WERI-Rb-1 (cell line): ENCODE data around the gene ZNF148.

Source experiments
- DNase-seq: peaks from one replicate; pipeline ENCODE4 v3.0.0-alpha.2; 2020
- H3K27ac ChIP-seq: fragments of 250-450 bp; sonication (Bioruptor Pico); 2 replicates; pipeline ENCODE4 v1.5.1; 2020; ENCODE audit warnings: mild to moderate bottlenecking, moderate library complexity
- H3K27me3 ChIP-seq: fragments of 250-450 bp; sonication (Bioruptor Pico); 2 replicates; pipeline ENCODE4 v1.5.1; 2021; ENCODE audit warnings: mild to moderate bottlenecking, low read depth, moderate library complexity; ENCODE audit not compliant: insufficient read depth, severe bottlenecking
- H3K36me3 ChIP-seq: fragments of 250-450 bp; sonication (Bioruptor Pico); 2 replicates; pipeline ENCODE4 v1.5.1; 2020; ENCODE audit warnings: mild to moderate bottlenecking, moderate library complexity
- H3K4me3 ChIP-seq: 2 replicates; pipeline ENCODE4 v1.5.1; 2011; ENCODE audit warnings: low read depth, mild to moderate bottlenecking, control low read depth, low read length
- H3K9me3 ChIP-seq: fragments of 250-450 bp; sonication (Bioruptor Pico); 2 replicates; pipeline ENCODE4 v1.5.1; 2021; ENCODE audit warnings: mild to moderate bottlenecking, moderate library complexity; ENCODE audit not compliant: severe bottlenecking
- CTCF ChIP-seq: IDR thresholded peaks from 2 replicates; pipeline ENCODE4 v1.5.1; 2011; ENCODE audit warnings: low read depth, mild to moderate bottlenecking, control low read depth, inconsistent platforms, low read length

Gene ZNF148

GRCh38 chr3:125382298-125382697 is 7.2 kb upstream of the ZNF148 start:
- no peaks in the 10 kb centered on the region for H3K36me3 ChIP-seq
- no peak for DNase-seq
- H3K27ac ChIP-seq = no peak overlapping the region
- no peak for TF ChIP-seq CTCF
- H3K4me3 ChIP-seq = no peak overlapping the region
- H3K9me3 ChIP-seq = no peaks in the 10 kb centered on the region
- H3K27me3 ChIP-seq = no peaks in the 10 kb centered on the region

- no peaks in the 10 kb centered on the region for H3K27me3 ChIP-seq
- H3K9me3 ChIP-seq = no peaks in the 10 kb centered on the region
- TF ChIP-seq CTCF = no peak
- no peak overlapping the region for H3K27ac ChIP-seq
- no peak for DNase-seq
- no peaks in the 10 kb centered on the region for H3K36me3 ChIP-seq
- H3K4me3 ChIP-seq = no peak overlapping the region
Observed at GRCh38 chr3:125381743-125382142, 6.6 kb upstream of the ZNF148 start.

DNA sequence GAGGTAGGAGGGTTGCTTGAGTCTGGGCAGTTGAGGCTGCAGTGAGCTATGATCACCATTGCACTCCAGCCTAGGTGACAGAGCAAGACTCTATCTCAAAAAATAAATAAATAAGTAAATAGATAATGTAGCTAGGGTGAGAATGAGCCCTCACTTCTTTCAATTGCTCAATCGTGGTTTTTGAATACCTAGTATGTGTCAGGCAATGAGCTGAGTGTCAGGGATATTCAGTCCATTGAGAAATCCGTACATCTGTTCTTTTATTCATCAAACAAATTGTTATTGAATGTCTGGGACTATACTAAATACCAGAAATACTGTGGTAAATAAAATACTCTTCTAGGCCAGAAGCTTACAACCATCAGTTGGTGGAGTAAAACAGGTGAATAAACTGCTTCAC is 6.2 kb upstream of the ZNF148 start:
- TF ChIP-seq CTCF = no peak
- no peaks in the 10 kb centered on the region for H3K9me3 ChIP-seq
- H3K27ac ChIP-seq = no peak overlapping the region
- DNase-seq = no peak
- no peak overlapping the region for H3K4me3 ChIP-seq
- H3K36me3 ChIP-seq = no peaks in the 10 kb centered on the region
- H3K27me3 ChIP-seq = no peaks in the 10 kb centered on the region

- Histone ChIP-seq H3K9me3 (no peaks in the 10 kb centered on the region), H3K27ac (no peak overlapping the region), H3K36me3 (no peaks in the 10 kb centered on the region; the same call in none of the 2 replicates), H3K4me3 (no peak overlapping the region), H3K27me3 (no peaks in the 10 kb centered on the region)
- DNase-seq = no peak
- TF ChIP-seq CTCF = no peak
Observed at GRCh38 chr3:125379483-125379882, 4.4 kb upstream of the ZNF148 start.

- no peaks in the 10 kb centered on the region for H3K9me3 ChIP-seq
- no peak overlapping the region for H3K4me3 ChIP-seq
- no peak overlapping the region for H3K27ac ChIP-seq
- no peak for TF ChIP-seq CTCF
- H3K36me3 ChIP-seq = no peaks in the 10 kb centered on the region; the same call in none of the 2 replicates
- H3K27me3 ChIP-seq = no peaks in the 10 kb centered on the region
- DNase-seq = no peak
Observed at GRCh38 chr3:125378762-125379161, 3.6 kb upstream of the ZNF148 start.

DNA sequence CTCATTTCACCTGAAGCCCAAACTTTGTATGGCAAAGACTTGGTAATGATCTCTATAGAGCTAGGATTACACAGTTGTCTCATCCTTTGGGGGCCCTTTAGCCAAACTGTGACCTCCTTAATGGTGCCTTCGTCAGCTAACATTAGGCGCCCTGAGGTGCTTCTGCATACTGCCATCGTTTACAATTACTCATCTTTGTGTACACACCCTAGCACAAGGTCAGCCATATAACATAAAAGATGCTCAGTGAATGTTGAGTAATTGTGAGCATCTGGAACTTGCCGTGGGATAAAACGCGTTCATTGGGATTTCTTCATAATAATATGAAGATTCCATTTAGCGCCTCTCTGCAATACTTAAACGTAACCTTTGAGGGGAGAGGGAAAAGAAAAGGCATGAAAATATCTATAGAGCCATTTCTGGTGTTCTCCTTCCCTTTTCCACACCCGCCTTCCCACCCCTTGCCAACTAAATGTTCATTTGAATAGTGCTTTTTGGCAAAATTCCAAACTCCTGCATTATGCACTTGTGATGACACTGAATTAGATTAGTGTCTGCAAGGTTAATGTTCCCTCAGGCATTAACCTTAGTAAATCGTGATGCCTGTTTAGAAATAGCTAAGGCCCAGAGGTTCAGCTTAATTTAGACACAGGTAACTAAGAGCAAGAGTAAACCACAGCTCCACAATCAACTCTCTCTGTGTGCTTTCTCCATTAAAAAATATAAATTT is 990 bp upstream of the ZNF148 start:
- Histone ChIP-seq H3K4me3 (peak overlapping the region; percentile 62), H3K36me3 (peaks cover 16% of the 10 kb centered on the region), H3K9me3 (no peaks in the 10 kb centered on the region), H3K27ac (peak overlapping the region; percentile 93; the same call in 1 of the 2 replicates), H3K27me3 (no peaks in the 10 kb centered on the region)
- no peak for DNase-seq
- TF ChIP-seq CTCF = no peak
